Left colon (tissue), 2 donors: ENCODE data around the gene CIC. TPM values are rescaled to one million over a fixed set of nuclear protein-coding genes. Genes with fewer than 3 reads are reported as not detected.
"Not testable (repeated sequence)": the region's sequence is repeated elsewhere in the genome, so short reads cannot be mapped to it uniquely, and the experiment has no call there.

Experiments
- ATAC-seq: fragments of 200-7000 bp; cut with Tn5 transposase; one replicate; pipeline ENCODE4 v1.9.1; 2020; ENCODE audit warnings: mild to moderate bottlenecking, moderate library complexity
- DNase-seq, 2 donors: peaks; one replicate each; pipeline ENCODE4 v3.0.0-alpha.2; 2020
- intact Hi-C, 2 donors: fragments of 100-400 bp; cut with DNase I in 1 of 2; cut with micrococcal nuclease in 1 of 2; formaldehyde crosslinking; loops; one replicate each; pipeline versions ENCODE4 v1.11.2 to v1.14.0; 2022; cut with DNase I, micrococcal nuclease
- total RNA-seq, 2 donors: library from RNA; stranded (reverse); fragmentation: NEBNext Ultra II Directional; extraction: Animal tissue kit (Norgen Biotek cat#: 25700); gene quantifications; one replicate each; pipeline ENCODE4 v1.2.1, GENCODE V29; 2021
- donor health status: DM: no; HTN: no; CAD: no.
- donor health status: DM: yes; HTN: yes; CAD: no.

CIC gene
- total RNA-seq, 2 donors from 2014 or later, result 43.0 to 47.9 TPM

GRCh38 chr19:42317535-42317934, 48.5 kb downstream of the CIC start:
- DNase-seq, result no peak
- no peak for ATAC-seq
- intact Hi-C loops, result no loop called here

- no peak for ATAC-seq
- intact Hi-C loops, result no loop called here
- no peak for DNase-seq
These were observed 53.3 kb downstream of the CIC start for GRCh38 chr19:42322305-42322704.

- peak in 1 of 2 donors; percentile 31 for DNase-seq
- no peak for ATAC-seq
- intact Hi-C loops, result no loop called here
These were observed 54.4 kb downstream of the CIC start for GRCh38 chr19:42323473-42323851.

- DNase-seq (peak in 1 of 2 donors; percentile 36), ATAC-seq (no peak)
- intact Hi-C loops, result no loop called here
These were observed 55.0 kb downstream of the CIC start for GRCh38 chr19:42323852-42324654.

GRCh38 chr19:42324655-42325307, 55.7 kb downstream of the CIC start:
- DNase-seq (peak in 1 of 2 donors; percentile 36), ATAC-seq (no peak)
- intact Hi-C loops, result no loop called here

GRCh38 chr19:42325308-42325895, 56.4 kb downstream of the CIC start, which contains the start of gene MEGF8:
Gene MEGF8, plus strand, starts transcription at chr19:42325635. Its CDS starts 609 bp downstream, at chr19:42326244.
- intact Hi-C loops, result no loop called here
- peak; percentile 95 for ATAC-seq
- peak; percentile 99 for DNase-seq

- intact Hi-C loops, result no loop called here
- peak; percentile 45 for ATAC-seq
- peak; percentile 35 to 44 for DNase-seq
These were observed 57.1 kb downstream of the CIC start for GRCh38 chr19:42325896-42326771.

- intact Hi-C loops, result no loop called here
- DNase-seq (no peak), ATAC-seq (no peak)
These were observed 57.9 kb downstream of the CIC start for GRCh38 chr19:42326969-42327368.

GRCh38 chr19:42327381-42327780, 58.3 kb downstream of the CIC start:
- no peak for DNase-seq
- intact Hi-C loops, result no loop called here
- ATAC-seq, result no peak

GRCh38 chr19:42328106-42328505, 59.1 kb downstream of the CIC start:
- DNase-seq, result no peak
- intact Hi-C loops, result no loop called here
- ATAC-seq, result no peak

GRCh38 chr19:42328854-42329253, 59.8 kb downstream of the CIC start:
- ATAC-seq, result no peak
- intact Hi-C loops, result no loop called here
- no peak for DNase-seq

GRCh38 chr19:42330241-42330711, 61.2 kb downstream of the CIC start:
- intact Hi-C loops, result no loop called here
- DNase-seq, result no peak
- ATAC-seq, result no peak

- DNase-seq, intact Hi-C loops, ATAC-seq: not testable (repeated sequence)
These were observed 62.3 kb downstream of the CIC start for GRCh38 chr19:42331333-42331732.

- DNase-seq, result no peak
- ATAC-seq, result no peak
- intact Hi-C loops, result no loop called here
These were observed 63.0 kb downstream of the CIC start for GRCh38 chr19:42332059-42332458.

- no peak for ATAC-seq
- no peak for DNase-seq
- intact Hi-C loops, result no loop called here
These were observed 64.0 kb downstream of the CIC start for GRCh38 chr19:42333018-42333417.

GRCh38 chr19:42333975-42334696, 65.1 kb downstream of the CIC start:
- ATAC-seq (no peak), DNase-seq (no peak)
- intact Hi-C loops, result no loop called here

GRCh38 chr19:42334697-42335373, 65.8 kb downstream of the CIC start:
- intact Hi-C loops, result no loop called here
- no peak for ATAC-seq
- no peak for DNase-seq
